GM15510 (cell line): ENCODE results near the gene CFAP43.
A peak's percentile ranks its signal among the peaks of the same experiment; 100 is the strongest.

Experiments
- POLR2A ChIP-seq: IDR thresholded peaks from 3 replicates; pipeline ENCODE4 v1.6.1; 2011; ENCODE audit warnings: borderline replicate concordance; ENCODE audit not compliant: insufficient read length; ENCODE audit errors: extremely low read depth

The CFAP43 gene

GRCh38 chr10:104260775-104261115 is 28.6 kb upstream of the CFAP43 start:
- no peak for TF ChIP-seq POLR2A

GRCh38 chr10:104259999-104260774 is 28.0 kb upstream of the CFAP43 start:
- no peak for TF ChIP-seq POLR2A

- no peak for TF ChIP-seq POLR2A
Observed at GRCh38 chr10:104259456-104259855, 27.3 kb upstream of the CFAP43 start.

- no peak for TF ChIP-seq POLR2A
Observed at GRCh38 chr10:104258209-104258608, 26.0 kb upstream of the CFAP43 start.

- no peak for TF ChIP-seq POLR2A
Observed at GRCh38 chr10:104257235-104257634, 25.1 kb upstream of the CFAP43 start.

GRCh38 chr10:104256335-104256961 is 24.3 kb upstream of the CFAP43 start:
- TF ChIP-seq POLR2A: no peak

GRCh38 chr10:104255311-104255981 is 23.3 kb upstream of the CFAP43 start:
- TF ChIP-seq POLR2A: no peak

GRCh38 chr10:104254493-104255310 is 22.5 kb upstream of the CFAP43 start, which contains the start of gene GSTO1:
GSTO1 (plus strand) TSS chr10:104254892; CDS start chr10:104254929, 37 bp downstream.
- peak; percentile 87 for TF ChIP-seq POLR2A

GRCh38 chr10:104253606-104254410 is 21.6 kb upstream of the CFAP43 start:
- no peak for TF ChIP-seq POLR2A

- TF ChIP-seq POLR2A: no peak
Observed at GRCh38 chr10:104253106-104253505, 20.9 kb upstream of the CFAP43 start.

GRCh38 chr10:104252368-104252767 is 20.2 kb upstream of the CFAP43 start:
- no peak for TF ChIP-seq POLR2A

GRCh38 chr10:104251443-104251842 is 19.3 kb upstream of the CFAP43 start:
- TF ChIP-seq POLR2A: no peak

- TF ChIP-seq POLR2A: no peak
Observed at GRCh38 chr10:104250371-104250770, 18.2 kb upstream of the CFAP43 start.
